ENCODE measurements around the gene HOXC12. TPM values are rescaled to one million over a fixed set of nuclear protein-coding genes. Genes with fewer than 3 reads are reported as not detected.

Gene HOXC12
- total and polyA plus RNA-seq, 2 of the 8 experiments (the other 6 are each of a cell fraction or from before 2014, with no cell fraction given) = not detected

GRCh38 chr12:53995002-53995377 lies 40.3 kb downstream of the HOXC12 start:
- peaks cover 0 to 4% of the 10 kb centered on the region in 2 experiments; a peak in 1 of 4 replicates for H3K9me3 ChIP-seq (ENCODE audit: insufficient read depth in 2 of 2, low read depth in 1 of 2, low read length in 1 of 2)
- H4K91ac ChIP-seq (replicated peaks; ENCODE audit: insufficient read length, low read length) = no peak overlapping the region
- H3K23ac ChIP-seq (ENCODE audit: insufficient read length) = no peak overlapping the region
- DNase-seq (ENCODE audit: low read depth in 1 of 2, low spot score in 2 of 2) (no peak), FAIRE-seq (no peak)
- peak overlapping the region in 1 of 4 experiments; percentile 5; a peak in 1 of 8 replicates for H3K4me3 ChIP-seq (ENCODE audit: extremely low read depth in 1 of 4, insufficient read depth in 2 of 4, low read depth in 3 of 4, low read length in 4 of 4)
- peak overlapping the region; percentile 23 to 56 for H3K4me2 ChIP-seq (ENCODE audit: insufficient read depth in 1 of 2, low read depth in 2 of 2, low read length in 2 of 2)
- peak; percentile 7; the same call in 1 of the 2 replicates for TF ChIP-seq SUZ12 (IDR thresholded peaks at IDR 0.05; ENCODE audit: low read length)
- peak; percentile 30 for TF ChIP-seq RNF2 (IDR thresholded peaks at IDR 0.05; ENCODE audit: borderline replicate concordance, low read depth, low read length, missing control alignments, poor library complexity, severe bottlenecking)
- no peak for TF ChIP-seq TEAD4 (IDR thresholded peaks at IDR 0.05; ENCODE audit: low read depth, low read length)
- H3K56ac ChIP-seq (replicated peaks; ENCODE audit: insufficient read length, low read depth, low read length) = no peak overlapping the region
- no peak overlapping the region for H3K14ac ChIP-seq (ENCODE audit: insufficient read length)
- 0 out of 2 replicates have a peak overlapping the region, but pooled peaks have one; percentile 2 for H2BK5ac ChIP-seq (ENCODE audit: low read depth, low read length)
- peak overlapping the region; percentile 72; the same call in 1 of the 2 replicates for H2BK20ac ChIP-seq (ENCODE audit: low read length)
- ChIA-PET CTCF (ENCODE audit: partially characterized antibody) (interaction anchor here (0.7 to 4.4 kb wide), 7 partner anchors 10 to 218 kb away, joined by 3 to 28 read pairs (median 4); partner anchors contain the start of genes HOXC10 and HOXC8), POLR2A (ENCODE audit: partially characterized antibody) (interaction anchor here (1.6 kb wide), 1 partner anchor 9 kb away, joined by 4 read pairs; no protein-coding TSS in a partner anchor)
- peak overlapping the region; percentile 93 for H2AK5ac ChIP-seq (ENCODE audit: low read depth, low read length)
- no peaks in the 10 kb centered on the region for H3K79me1 ChIP-seq (ENCODE audit: low read depth, low read length)
- no peak overlapping the region for H4K5ac ChIP-seq (ENCODE audit: insufficient read length, low read depth, low read length)
- peaks cover 0 to 17% (median 4%) of the 10 kb centered on the region in 4 experiments; a peak in 5 of 7 replicates for H3K4me1 ChIP-seq (replicated peaks in 1 of 4; ENCODE audit: control insufficient read depth in 3 of 4, insufficient read depth in 4 of 4, low read length in 3 of 4)
- peaks cover 97 to 100% (median 100%) of the 10 kb centered on the region in 4 experiments for H3K27me3 ChIP-seq (replicated peaks in 1 of 4; ENCODE audit: control insufficient read depth in 3 of 4, extremely low read depth in 1 of 4, insufficient read depth in 3 of 4, low read length in 3 of 4)
- peaks cover 28 to 29% of the 10 kb centered on the region in 2 experiments for H4K20me1 ChIP-seq (replicated peaks in 1 of 2; ENCODE audit: control insufficient read depth in 1 of 2, insufficient read depth in 2 of 2, low read length in 2 of 2)
- WGBS, 2 experiments (ENCODE audit: extremely low coverage in 1 of 2, insufficient coverage in 1 of 2, insufficient read length in 1 of 2, insufficient replicate concordance in 2 of 2, low coverage in 1 of 2, low lambda C conversion rate in 2 of 2, missing lambda C conversion rate in 1 of 2) = 1% methylated on average over 11 of the region's 17 CpGs; no CpG with 5 or more reads in 1 of the 2 experiments
- H3K27ac ChIP-seq (ENCODE audit: low read depth, low read length) = no peak overlapping the region
- no peak overlapping the region for H4K8ac ChIP-seq (ENCODE audit: extremely low read depth, insufficient read depth, low read length)
- no peak overlapping the region; the same call in 1 of the 2 replicates for H3K18ac ChIP-seq (ENCODE audit: extremely low read depth, low read length)
- H3K9ac ChIP-seq (replicated peaks in 1 of 4; ENCODE audit: extremely low read depth in 1 of 4, low read depth in 3 of 4, low read length in 3 of 4) = no peak overlapping the region
- peak overlapping the region; percentile 68 for H2BK12ac ChIP-seq (ENCODE audit: low read depth, low read length)
- no peak overlapping the region for H2BK120ac ChIP-seq (replicated peaks; ENCODE audit: low read depth, low read length)
- peaks cover 0 to 19% (median 0%) of the 10 kb centered on the region in 4 experiments; a peak in 1 of 8 replicates for H3K36me3 ChIP-seq (ENCODE audit: control insufficient read depth in 2 of 4, insufficient read depth in 4 of 4, low read length in 3 of 4)
- H2BK15ac ChIP-seq (ENCODE audit: low read length) = peak overlapping the region; percentile 72; the same call in 1 of the 2 replicates
- H2AFZ ChIP-seq (ENCODE audit: low read length) = no peak overlapping the region
- no peaks in the 10 kb centered on the region for H3K79me2 ChIP-seq (ENCODE audit: control insufficient read depth in 1 of 2, insufficient read depth in 2 of 2, low read length in 2 of 2)
- H3K4ac ChIP-seq (replicated peaks; ENCODE audit: insufficient read length, low read depth, low read length) = no peak overlapping the region
- H3K23me2 ChIP-seq (ENCODE audit: low read depth, low read length) = peaks cover 2% of the 10 kb centered on the region; the same call in 1 of the 2 replicates

Data from H1 (cell line).